GOT3 (cell line): ENCODE results near the gene GTF2H1.

Source experiments
- DNase-seq: peaks from one replicate; lab custom pipeline; 2025; ENCODE audit warnings: mixed read lengths; lab: John Stamatoyannopoulos, UW

The GTF2H1 gene

GRCh38 chr11:18321969-18322711, at the start of gene GTF2H1, which contains the start of gene HPS5:
Gene GTF2H1 (plus strand): TSS chr11:18322567. CDS start chr11:18333075, 10,508 bp downstream.
Gene HPS5 (minus strand): TSS chr11:18322140. CDS start chr11:18317858, 4,282 bp downstream.
- peak; percentile 61 for DNase-seq

- DNase-seq = no peak
These were observed 44.6 kb upstream of the GTF2H1 start for GRCh38 chr11:18277565-18278271.

GRCh38 chr11:18280438-18281045, 41.8 kb upstream of the GTF2H1 start:
- DNase-seq = no peak

GRCh38 chr11:18282626-18283025, 39.7 kb upstream of the GTF2H1 start:
- no peak for DNase-seq

GRCh38 chr11:18285841-18286240, 36.5 kb upstream of the GTF2H1 start:
- DNase-seq = no peak

- no peak for DNase-seq
These were observed 33.5 kb upstream of the GTF2H1 start for GRCh38 chr11:18288911-18289310.

GRCh38 chr11:18294862-18295261, 27.5 kb upstream of the GTF2H1 start:
- no peak for DNase-seq

- no peak for DNase-seq
These were observed 27.1 kb upstream of the GTF2H1 start for GRCh38 chr11:18295316-18295715.

- no peak for DNase-seq
These were observed 22.6 kb upstream of the GTF2H1 start for GRCh38 chr11:18299721-18300120.

GRCh38 chr11:18304745-18305144, 17.6 kb upstream of the GTF2H1 start:
- DNase-seq = no peak

- DNase-seq = no peak
These were observed 14.8 kb upstream of the GTF2H1 start for GRCh38 chr11:18307461-18308139.

- no peak for DNase-seq
These were observed 14.1 kb upstream of the GTF2H1 start for GRCh38 chr11:18308242-18308641.

GRCh38 chr11:18309691-18310090, 12.7 kb upstream of the GTF2H1 start:
- DNase-seq = no peak

- no peak for DNase-seq
These were observed 11.5 kb upstream of the GTF2H1 start for GRCh38 chr11:18310800-18311340.

- no peak for DNase-seq
These were observed 10.4 kb upstream of the GTF2H1 start for GRCh38 chr11:18312012-18312411.

GRCh38 chr11:18312663-18313420, 9.5 kb upstream of the GTF2H1 start:
- DNase-seq = no peak

- no peak for DNase-seq
These were observed 8.2 kb upstream of the GTF2H1 start for GRCh38 chr11:18313965-18314763.

GRCh38 chr11:18314784-18315523, 7.4 kb upstream of the GTF2H1 start:
- DNase-seq = no peak

- no peak for DNase-seq
These were observed 6.5 kb upstream of the GTF2H1 start for GRCh38 chr11:18315893-18316292.

- no peak for DNase-seq
These were observed 4.8 kb upstream of the GTF2H1 start for GRCh38 chr11:18317551-18317950.
